AG09309 (cell line): ENCODE data around the gene CRADD.

ENCODE experiments used
- DNase-seq: peaks from one replicate; pipeline ENCODE4 v3.0.0-alpha.2; 2010; ENCODE audit warnings: low read depth
- H3K4me3 ChIP-seq: 2 replicates; pipeline ENCODE4 v1.5.1; 2011; ENCODE audit warnings: mild to moderate bottlenecking, low read depth, low read length, moderate library complexity; ENCODE audit not compliant: control insufficient read depth
- TF ChIP-seq, protein P1 (sequence below): IDR thresholded peaks from 2 replicates; pipeline ENCODE4 v1.5.1; 2011; ENCODE audit warnings: mild to moderate bottlenecking, low read depth, low read length, inconsistent platforms; ENCODE audit not compliant: insufficient read depth, control insufficient read depth; ENCODE audit errors: missing control alignments

CRADD gene

DNA sequence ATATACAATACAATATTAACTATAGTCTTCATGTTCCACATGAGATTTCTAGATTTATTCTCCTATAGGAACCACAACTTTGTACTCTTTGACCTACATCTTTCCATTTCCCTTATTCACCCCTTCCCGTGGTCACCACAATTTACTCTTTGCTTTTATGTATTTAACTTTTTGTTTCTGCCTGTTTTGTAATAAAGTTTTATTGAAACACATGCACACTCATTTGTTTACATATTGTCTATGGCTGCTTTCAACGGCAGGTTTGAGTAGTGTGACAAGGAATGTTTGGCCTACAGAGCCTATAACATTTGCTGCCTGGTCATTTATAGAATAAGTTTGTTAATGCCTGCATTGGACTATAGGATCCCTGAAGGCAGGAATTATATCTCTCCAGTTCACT is 231.1 kb downstream of the CRADD start:
- no peak overlapping the region for H3K4me3 ChIP-seq
- no peak for DNase-seq

GRCh38 chr12:93908846-93909567 is 231.8 kb downstream of the CRADD start:
- no peak overlapping the region for H3K4me3 ChIP-seq
- no peak for DNase-seq
- TF ChIP-seq, protein P1, sequence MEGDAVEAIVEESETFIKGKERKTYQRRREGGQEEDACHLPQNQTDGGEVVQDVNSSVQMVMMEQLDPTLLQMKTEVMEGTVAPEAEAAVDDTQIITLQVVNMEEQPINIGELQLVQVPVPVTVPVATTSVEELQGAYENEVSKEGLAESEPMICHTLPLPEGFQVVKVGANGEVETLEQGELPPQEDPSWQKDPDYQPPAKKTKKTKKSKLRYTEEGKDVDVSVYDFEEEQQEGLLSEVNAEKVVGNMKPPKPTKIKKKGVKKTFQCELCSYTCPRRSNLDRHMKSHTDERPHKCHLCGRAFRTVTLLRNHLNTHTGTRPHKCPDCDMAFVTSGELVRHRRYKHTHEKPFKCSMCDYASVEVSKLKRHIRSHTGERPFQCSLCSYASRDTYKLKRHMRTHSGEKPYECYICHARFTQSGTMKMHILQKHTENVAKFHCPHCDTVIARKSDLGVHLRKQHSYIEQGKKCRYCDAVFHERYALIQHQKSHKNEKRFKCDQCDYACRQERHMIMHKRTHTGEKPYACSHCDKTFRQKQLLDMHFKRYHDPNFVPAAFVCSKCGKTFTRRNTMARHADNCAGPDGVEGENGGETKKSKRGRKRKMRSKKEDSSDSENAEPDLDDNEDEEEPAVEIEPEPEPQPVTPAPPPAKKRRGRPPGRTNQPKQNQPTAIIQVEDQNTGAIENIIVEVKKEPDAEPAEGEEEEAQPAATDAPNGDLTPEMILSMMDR = no peak

More for the DNA sequence above, 231.1 kb downstream of the CRADD start:
- TF ChIP-seq, protein P1 = no peak

DNA sequence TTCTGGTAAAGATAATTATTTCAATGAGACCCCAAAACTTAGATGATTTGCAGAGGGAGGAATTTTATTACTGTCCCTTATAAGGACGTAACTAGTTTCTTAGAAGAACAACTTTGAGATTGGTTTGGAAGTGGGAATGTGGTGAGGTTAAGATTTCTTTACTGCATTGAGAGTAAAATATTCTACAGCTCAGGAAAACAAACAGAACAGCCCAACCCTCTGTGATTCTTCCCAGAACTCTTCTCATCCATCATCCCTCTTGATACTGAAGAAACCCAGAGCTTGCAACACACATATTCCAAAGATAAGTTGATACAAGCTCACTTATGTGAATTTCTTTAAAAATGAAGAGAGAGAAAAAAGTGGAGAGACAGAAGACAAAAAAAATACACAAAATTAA is 234.2 kb downstream of the CRADD start:
- H3K4me3 ChIP-seq = no peak overlapping the region
- no peak for DNase-seq
- TF ChIP-seq, protein P1 = no peak

GRCh38 chr12:93912086-93912733 is 235.0 kb downstream of the CRADD start:
- TF ChIP-seq, protein P1 = no peak
- no peak for DNase-seq
- no peak overlapping the region for H3K4me3 ChIP-seq

- no peak overlapping the region for H3K4me3 ChIP-seq
- DNase-seq = peak; percentile 79
- TF ChIP-seq, protein P1 = no peak
Observed at GRCh38 chr12:93913845-93914244, 236.7 kb downstream of the CRADD start.

DNA sequence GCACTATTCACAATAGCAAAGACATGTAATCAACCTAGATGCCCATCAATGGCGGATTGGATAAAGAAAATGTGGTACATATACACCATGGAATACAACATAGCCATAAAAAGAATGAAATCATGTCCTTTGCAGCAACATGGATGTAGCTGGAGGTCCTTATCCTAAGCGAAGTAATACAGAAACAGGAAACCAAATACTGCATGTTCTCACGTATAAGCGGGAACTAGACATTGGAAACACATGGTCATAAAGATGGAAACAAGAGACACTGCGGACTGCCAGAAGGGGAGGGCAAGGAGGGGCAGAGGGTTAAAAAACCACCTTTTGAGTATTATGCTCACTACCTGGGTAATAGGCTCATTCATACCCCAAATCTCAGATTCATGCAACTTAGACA is 237.1 kb downstream of the CRADD start:
- TF ChIP-seq, protein P1 = no peak
- no peak for DNase-seq
- H3K4me3 ChIP-seq = no peak overlapping the region
